NOMO-1 treated with DMSO at 0.1 percent for 48 hours (cell line): ENCODE data around the gene CDAN1.

Experiments
- DNase-seq: peaks from one replicate; lab custom pipeline; 2025; ENCODE audit not compliant: unreplicated experiment; lab: John Stamatoyannopoulos, UW

CDAN1 gene

DNA sequence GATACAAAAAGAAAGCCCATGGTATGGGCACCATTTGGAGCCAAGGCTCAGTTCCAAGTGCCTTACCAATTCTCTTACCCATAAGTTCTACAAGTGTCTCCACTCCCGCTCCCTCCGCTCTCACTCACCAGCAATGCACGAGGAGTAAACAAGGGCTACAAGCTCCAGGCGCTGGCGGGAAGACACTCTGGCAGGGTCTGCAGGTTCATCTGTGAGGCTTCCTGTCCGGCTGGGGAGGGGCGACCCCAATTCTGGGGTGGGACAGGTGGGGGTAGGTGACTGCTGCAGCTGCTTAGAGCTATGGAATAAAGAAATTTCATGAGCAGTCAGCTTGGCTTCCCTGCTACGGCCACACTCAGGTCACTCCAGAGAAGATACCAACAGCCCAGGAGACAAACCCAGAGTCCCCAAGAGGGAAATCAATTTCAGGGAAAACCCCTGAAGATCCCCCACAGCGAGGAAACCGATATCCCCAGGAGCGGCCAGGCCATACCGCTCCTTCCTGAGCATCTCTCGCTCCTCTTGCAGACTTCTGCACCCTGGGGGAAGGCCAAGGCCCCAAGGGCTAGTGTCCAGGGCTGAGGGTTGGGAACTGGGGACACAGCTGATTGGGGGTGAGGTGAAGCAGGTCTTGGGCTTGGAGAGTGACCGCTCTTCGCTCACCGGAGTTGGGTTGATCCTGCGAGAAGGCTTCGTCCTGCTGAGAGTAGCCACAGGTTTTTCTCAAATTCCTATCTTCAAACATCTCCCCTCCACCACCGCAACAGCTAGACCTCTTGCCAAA is 1.4 kb downstream of the CDAN1 start:
- DNase-seq, result no peak

DNA sequence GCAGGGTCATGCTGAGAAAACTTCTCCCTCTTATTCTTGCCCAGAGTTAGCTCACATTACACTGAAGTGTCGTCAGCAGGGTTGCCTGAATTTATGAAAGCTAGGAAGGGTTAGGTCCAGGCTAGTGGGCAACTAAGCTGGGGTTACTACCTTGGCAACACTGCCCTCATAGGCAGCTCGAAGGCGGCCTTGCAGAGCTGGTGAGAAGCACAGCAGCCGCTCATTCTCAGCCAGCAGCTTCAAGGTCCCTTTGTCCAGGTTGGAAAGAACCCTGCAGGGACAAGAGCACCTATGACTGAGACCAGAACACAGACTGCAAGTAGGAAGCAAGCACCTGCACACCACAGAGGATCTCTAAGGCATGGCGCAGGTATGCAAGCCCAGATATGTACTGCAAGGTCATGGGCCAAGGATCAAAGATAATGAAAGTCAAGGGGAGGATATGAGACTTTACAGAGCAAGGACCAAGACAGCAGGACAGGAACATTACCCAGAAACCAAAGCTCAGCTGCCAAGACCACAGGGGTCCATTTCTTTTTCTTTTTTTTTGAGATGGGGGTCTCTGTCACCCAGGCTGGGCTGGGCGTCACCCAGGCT is 2.8 kb downstream of the CDAN1 start:
- no peak for DNase-seq

DNA sequence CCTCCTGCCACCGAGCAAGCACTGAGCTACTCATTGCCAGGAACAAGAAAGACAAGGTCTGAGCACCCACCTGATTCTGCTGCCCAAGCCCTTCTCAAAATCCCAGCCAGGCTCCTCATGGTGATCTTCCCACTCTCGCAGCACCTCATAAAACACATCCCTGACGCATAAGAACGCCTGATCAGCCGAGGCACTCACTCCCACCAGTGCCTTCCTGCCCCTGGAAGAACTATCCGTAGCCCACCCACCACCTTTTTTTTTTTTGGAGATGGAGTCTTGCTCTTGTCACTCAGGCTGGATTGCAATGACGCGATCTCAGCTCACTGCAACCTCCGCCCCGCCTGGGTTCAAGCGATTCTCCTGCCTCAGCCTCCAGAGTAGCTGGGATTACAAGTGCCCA is 3.9 kb downstream of the CDAN1 start:
- DNase-seq, result no peak

DNA sequence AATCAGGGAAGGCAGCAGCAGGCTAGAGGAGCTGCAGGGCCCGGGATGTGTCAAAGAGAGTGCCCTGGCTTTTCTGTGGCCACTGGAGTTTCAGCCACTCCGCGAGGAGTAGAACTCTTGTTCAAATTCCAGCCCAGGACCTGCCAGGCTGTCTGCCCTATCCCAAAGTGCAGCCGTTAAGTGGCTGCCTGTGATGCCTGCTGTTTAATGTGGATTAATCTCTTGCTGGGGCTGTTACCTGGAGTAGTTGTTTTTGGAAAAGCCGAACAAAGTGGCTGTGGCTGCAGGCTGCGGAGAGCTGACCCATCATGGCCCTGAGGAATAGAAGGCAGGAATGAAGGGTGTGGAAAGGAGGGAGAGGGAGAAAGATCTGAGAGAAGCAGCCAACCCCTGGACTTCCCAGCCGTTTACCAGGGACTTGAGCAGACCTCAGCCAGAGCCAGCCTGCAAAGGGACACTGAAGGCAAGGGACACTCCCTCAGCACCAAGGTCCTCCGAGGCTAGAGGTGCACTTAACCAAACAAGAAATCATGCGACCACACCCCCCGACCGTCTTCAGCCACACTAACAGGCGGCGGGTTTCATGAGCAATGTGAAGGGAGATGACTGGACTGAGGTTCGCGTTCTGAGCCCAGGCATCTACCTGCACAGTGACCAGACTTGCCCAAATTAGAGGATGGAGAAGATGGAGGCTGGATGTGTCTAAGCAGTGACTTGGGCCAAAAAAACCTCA is 4.7 kb downstream of the CDAN1 start:
- DNase-seq, result no peak

DNA sequence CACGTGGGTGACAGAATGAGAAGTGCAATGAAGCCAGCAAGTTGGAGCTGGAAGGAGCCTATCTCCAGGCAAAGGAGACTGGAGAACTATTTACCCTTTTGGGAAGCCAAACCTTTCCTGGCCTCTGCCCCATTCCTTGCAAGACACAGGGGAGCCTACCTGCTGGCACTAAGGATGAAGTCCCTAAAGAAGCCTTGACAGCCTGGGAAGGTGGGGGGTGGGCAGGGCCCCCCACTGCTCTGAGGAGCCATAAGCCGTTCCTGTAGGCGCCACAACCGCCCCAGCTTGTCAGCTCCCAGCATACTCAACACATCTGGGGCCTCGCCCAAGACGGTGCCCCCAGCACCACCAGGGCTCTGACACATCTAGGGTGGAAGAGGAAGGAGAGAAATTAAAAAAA is 5.5 kb downstream of the CDAN1 start:
- DNase-seq, result no peak

DNA sequence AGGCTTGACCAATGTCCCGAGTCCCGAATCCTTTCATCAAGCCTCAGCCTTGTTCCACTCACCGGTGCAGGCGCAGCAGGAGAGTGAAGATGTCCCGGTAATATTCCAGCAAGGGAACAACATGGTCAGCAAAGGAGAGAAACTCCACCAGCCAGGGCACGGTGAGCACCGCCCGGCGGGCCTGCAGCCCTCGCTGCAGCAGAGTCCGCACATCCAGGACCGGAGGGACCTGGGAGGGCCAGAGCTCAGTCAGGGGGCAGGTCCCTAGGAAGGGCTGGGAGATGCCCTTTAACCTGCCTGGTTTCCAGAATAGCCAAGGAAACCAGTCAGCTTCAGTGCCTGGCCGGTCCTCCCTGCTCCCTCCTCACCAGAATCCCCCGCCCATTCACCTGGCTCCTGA is 6.4 kb downstream of the CDAN1 start:
- DNase-seq, result no peak

DNA sequence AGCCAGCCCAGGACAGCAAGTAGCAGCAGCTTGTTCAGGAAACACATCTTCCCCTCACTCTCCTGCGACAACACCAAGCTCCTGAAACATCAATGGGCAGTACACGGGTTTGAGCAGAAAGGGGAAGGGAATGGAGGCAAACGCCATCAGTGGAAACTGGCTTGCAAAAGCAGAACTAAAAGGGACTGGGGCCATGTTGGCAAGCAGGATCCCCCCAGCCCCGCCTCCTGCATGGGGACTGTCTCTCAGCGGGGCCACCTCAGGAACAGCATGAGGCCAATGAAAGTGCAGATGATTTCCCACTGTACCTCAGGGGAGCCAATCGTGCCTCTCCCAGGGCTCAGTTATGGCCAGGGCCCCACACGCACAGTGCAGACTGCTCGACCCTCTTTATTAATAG is 6.8 kb downstream of the CDAN1 start:
- DNase-seq, result no peak

DNA sequence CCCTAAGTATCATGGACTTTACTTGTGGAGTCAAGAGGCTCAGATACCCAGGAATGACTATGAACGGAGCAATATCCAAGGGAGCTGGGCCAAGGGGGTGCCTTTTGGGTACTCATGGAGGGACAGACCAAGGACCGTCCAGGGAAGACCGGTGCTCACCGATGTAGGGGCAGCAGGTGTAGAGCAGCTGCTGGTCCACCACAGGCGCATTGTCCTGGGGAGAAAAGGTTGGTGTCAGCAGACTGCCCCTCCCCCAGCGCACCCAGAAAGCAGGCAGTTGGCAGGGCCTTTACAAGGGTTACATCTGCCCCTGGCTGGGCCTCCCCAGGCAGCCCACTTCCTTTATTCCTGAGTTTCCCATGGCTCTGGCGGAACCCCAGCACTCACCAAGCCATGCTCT is 7.5 kb downstream of the CDAN1 start:
- no peak for DNase-seq

DNA sequence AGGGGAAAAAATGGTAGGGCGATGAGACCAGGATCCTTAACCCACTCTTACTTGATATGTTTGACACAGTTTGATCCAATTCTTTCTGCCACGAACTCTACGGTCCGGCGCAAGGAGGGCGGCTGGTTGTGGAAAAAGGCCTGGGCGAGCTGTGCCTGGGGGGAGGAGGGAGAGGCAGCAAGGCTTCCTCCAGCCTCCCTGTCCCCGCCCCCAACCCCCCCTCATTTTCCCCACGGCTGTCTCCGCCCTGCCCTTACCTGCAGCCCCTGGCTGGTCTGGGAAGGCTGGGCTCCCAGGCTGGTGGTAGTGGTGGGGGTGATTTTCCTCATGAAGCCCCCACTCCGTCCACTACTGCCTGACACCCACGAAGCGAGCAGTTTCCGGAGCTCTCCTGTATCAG is 8.0 kb downstream of the CDAN1 start:
- DNase-seq, result no peak

DNA sequence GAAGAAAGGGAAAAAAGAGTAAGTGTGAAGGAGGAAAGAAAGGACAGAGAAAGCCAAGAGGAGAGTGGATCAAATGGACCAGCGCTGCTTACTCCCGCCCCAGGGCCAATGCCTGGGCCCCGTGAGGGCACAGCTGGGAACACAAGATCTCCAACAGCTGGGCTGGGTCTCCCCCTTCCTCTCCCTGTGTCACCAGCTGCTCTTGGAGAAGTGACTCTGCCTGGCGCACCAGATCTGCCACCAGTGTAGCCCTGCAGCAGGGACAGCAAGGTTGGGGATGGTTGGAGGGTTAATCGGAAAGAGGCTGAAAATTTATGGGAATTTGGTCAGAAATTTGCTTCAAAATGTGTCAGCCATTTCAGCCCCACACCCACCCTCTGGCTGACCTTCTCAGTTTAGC is 8.4 kb downstream of the CDAN1 start:
- DNase-seq, result no peak

DNA sequence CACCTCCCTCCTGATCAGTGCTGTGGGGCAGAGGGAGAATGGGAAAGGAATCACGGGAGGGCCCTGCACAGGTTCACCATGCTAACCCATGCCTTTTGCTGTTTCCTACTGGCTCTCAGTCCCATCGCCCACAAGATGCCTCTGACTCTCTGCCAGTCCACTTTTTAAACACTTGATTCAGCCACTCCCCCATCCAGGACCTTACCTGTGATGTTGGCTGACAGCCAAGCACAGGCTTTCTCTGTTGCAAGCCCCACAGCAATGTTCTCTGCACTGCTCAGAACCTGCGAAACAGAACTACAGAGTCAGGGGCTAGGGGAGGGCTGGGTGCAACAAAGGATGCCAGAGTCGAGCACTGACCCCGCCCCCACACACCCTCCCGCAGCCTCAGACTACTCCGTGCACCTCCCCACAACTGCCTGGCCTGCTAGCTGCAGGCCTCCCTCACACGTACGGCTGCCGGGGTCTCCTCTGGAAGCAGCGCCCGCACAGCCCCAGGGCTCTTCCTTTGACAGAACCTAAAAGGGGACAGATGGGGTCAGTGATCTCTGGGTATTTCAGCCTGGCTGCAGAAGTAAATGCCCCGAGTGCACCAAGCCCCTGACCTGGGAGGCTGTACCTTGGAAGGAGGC is 9.1 kb downstream of the CDAN1 start:
- DNase-seq, result no peak

DNA sequence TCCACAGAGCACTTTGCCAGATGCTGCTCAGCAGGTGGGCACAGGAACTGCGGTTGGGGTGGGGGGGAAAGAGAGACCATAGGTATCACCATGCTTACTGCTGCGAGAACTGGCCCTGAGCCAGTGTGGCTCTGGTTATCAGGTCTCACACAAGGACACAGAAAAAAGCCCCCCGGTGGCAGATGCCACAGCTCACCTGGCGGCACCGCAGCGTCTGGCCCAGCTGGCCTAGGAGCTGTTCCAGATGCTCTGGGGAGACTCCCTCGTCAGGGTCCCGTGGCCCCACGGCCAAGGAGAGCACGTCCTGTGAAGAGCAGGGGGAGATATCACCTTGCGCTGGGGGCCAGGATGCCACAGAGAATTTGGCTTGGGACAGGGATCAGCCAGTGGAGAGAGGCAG is 10.8 kb downstream of the CDAN1 start:
- DNase-seq, result no peak

DNA sequence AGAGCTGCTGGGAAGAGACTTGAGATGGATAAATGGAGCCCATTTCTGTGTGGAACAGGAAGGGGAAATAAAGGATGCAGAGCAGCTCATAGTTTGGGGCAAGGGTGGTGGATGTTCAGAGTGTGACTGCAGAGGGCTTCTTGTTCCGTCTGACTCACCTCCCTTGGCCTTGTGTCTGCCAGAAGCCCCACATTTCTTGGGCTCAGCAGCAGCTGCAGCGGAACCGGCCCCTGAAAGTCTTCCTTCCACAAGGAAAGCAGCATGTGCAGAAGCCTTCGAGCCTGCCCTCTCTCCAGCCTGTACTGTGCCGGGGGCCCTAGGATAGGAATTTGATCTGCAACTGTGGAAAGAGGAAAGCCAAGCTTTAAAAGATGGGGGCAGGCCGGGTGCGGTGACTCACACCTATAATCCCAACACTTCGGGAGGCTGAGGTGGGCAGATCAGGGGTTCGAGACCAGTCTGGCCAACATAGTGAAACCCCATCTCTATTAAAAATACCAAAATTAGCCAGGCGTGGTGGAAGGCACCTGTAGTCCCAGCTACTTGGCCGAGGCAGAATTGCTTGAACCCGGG is 11.5 kb downstream of the CDAN1 start:
- DNase-seq, result no peak

DNA sequence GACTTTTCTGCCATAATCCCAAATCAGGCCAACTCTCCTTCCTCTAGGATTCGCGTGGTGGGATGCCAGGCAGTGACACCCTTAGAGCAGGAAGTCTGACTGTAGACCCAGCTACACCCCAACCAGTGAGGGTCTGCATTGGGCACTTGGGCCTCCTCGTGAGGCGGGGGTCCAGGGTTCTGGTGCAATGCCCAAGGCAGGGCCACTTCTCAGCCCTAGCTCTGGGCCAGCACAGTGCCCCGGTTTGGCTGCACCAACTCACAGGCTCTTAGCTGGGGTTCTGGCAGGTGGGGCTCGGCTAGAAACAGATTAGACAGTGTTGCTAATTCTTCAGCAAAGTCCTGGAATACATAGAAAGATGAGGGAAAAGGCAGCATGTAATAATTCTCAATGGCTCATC is 12.7 kb downstream of the CDAN1 start:
- DNase-seq, result no peak

DNA sequence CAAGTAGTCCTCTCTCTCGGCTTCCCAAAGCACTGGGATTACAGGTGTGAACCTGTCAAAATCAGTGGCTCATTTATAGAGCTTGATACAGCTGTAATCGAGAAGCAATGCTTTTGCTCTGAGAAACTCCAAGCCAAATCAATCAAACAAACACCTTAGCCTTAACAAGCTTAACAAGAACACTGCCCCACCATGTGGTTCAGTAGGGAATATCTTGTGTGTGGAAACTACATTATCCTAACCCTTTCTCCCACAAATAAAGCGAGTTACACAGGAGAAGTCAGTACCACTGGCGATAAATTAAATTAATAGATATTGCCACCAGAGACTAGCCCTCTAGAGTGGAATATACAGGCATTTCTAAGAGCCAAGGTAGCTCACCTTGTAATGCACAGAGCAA is 13.9 kb downstream of the CDAN1 start:
- DNase-seq, result no peak

DNA sequence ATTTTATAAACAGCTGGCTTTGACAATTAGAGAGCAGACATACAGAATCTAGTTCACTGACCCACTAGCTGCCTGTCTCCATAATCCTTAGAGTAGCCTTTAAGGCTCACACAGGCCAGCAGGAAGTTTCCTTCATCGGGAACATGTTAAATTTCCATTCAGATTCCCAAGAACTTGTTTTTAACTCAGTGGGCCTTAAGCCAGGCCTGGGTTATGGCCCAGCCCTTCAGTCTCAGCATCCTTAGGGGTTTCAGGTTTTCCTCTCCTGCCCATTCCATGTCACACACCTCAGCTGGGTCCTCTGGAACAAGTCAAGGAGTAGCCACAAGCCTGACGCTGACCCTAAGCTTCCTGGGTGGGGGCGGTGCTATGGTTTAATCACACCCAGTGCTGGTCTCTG is 15.0 kb downstream of the CDAN1 start:
- DNase-seq, result no peak

DNA sequence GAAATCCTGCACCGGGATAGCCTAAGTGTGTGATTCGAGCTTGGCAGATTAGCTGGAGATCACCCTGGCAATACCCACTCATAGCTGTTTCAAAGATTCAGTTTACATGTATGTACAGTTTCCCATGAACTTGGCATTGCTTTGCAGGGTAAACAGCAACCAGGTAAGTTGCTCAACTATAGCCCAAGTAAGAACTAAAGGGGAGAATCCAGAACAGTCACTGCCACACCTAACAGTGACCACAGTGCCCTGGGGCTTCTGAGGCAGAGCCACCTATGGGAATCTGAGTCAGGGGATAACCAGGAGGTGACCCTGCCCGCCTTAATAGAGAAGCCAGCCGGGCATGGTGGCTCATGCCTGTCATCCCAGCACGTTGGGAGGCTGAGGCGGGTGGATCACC is 15.9 kb downstream of the CDAN1 start:
- no peak for DNase-seq

DNA sequence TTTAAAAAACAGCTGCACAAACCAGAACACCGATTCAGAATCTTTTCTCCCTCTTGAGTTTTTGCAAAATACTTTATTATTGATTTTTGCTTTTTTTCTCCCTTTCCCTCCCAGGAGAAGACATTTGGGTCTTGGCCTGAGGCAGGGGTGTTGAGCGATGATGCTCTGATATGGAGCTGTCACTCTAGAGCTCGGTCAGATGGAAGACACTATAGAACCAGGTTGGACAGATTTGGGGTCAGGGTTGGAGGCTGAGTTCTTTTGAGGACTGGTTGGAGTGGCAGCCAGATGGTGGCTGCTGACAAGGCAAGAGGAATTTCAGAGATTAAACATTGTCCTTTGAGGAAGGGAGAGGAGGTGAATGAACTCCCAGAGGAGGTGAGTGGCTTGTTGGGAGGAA is 16.9 kb downstream of the CDAN1 start:
- no peak for DNase-seq

DNA sequence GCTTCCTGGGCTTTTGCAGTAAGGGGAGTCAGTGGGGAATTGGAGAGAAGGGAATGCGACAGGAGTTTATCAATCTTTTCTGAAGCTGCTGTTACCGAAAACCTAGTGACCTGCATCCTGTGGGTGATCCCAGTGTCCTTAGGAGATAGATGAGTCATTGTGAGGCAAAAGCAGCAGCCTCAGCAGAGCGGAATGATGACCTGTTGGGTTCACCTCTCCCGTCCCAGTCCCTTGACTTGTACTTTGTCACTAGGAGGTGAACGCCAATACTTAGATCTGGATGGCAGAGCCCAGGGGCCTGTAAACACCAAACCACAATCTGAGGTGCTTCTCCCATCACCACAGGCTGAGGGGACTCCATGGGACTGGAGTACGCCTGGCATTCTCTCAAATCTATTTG is 17.9 kb downstream of the CDAN1 start:
- no peak for DNase-seq

DNA sequence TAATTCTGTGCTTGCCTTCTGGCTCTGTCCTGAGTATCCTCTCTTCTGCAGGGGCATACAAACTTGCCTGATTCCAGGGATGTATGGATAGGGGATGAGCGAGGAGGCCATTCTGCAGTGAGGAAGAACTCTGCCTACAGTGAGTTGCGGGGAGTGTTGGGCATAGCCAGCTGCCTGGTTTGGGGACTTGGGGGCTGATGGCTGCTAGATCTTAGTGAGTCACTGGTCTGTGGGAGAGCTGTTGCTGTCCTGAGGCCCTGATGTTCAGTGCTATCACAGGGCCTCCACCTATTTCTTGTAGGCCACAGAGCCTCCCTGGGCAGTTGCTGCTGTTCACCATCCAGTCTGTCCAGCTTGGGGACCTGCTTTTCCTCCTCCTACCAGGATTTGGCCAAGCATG is 20.3 kb downstream of the CDAN1 start:
- no peak for DNase-seq

DNA sequence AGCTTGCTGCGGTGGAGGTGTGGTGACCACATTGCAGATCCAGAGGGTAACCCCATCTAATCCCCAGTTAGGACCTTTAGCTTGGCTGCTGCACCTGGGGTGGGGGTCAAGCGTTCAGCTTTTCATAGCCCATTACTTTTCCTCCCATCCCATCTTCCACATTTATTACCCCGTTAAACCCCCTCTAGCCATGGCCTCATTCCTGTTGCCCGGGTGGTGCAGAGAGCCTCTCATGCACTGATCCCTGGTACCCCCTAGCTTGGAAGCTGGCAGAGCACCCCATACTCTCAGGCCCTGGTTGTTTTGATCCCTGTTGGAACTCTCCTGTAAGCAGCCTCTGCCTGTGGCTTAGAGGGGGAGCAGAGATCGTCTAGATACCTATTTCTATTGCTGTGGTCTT is 20.8 kb downstream of the CDAN1 start:
- no peak for DNase-seq

DNA sequence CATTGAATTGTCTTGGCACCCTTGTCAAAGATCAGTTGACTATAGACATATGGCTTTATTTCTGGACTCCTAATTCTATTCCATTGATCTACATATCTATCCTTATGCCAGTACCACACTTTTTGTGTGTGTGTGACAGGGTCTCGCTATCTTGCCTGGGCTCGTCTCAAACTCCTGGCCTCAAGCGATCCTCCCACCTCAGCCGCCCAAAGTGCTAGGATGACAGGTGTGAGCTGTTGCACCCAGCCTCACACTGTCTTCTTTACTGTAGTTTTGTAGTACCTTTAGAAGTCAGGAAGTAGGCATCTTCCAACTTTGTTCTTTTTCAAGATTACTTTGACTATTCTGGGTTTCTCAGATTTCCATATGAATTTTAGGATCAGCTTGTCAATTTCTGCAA is 24.3 kb downstream of the CDAN1 start:
- DNase-seq, result no peak
